Mesenteric fat pad (tissue), 1 donor: ENCODE measurements around the gene SPTAN1. TPM values are rescaled to one million over a fixed set of nuclear protein-coding genes. Genes with fewer than 3 reads are reported as not detected.
"Not testable (repeated sequence)": the region's sequence is repeated elsewhere in the genome, so short reads cannot be mapped to it uniquely, and the experiment has no call there.

ENCODE experiments used
- DNase-seq: peaks from one replicate; pipeline ENCODE4 v3.0.0-alpha.2; 2020; ENCODE audit warnings: low spot score
- total RNA-seq: library from RNA; stranded (reverse); fragmentation: NEBNext Ultra II Directional; extraction: Animal tissue kit (Norgen Biotek cat#: 25700); gene quantifications from one replicate; pipeline ENCODE4 v1.2.1, GENCODE V29; 2021
- donor health status: DM: yes; HTN: yes; CAD: no.

Gene SPTAN1
- total RNA-seq, 1 donor from 2014 or later = 361 TPM

DNA sequence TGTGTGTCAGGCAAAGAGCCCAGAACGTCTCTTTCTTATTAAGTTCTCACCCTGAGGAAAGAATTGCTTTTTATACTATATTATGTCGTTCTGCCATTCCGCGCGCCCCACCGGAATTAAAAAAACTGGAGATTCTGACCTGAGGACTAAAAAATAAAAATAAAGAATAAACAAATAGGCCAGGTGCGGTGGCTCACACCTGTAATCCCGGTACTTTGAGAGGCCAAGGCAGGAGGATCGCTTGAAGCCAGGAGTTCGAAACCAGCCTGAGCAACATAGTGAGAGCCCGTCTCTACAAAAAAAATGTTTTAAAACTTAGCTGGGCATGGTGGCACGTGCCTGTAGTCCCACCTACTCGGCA lies 104.9 kb downstream of the SPTAN1 start:
- DNase-seq = no peak

DNA sequence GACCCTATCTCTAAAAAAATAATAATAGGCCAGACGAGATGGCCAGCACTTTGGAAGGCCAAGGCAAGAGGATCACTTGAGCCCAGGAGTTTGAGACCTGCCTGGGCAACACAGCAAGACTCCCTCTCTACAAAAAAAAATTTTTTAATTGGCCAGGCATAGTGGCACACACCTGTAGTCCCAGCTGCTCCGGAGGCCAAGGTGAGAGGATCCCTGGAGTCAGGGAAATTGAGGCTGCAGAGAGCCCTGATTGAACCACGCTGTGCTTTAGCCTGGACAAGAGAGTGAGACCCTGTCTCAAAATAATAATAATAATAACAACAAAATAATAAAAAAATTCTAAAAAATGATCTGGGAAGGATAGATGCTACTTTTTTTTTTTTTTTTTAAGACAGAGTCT lies 105.4 kb downstream of the SPTAN1 start:
- DNase-seq = no peak

DNA sequence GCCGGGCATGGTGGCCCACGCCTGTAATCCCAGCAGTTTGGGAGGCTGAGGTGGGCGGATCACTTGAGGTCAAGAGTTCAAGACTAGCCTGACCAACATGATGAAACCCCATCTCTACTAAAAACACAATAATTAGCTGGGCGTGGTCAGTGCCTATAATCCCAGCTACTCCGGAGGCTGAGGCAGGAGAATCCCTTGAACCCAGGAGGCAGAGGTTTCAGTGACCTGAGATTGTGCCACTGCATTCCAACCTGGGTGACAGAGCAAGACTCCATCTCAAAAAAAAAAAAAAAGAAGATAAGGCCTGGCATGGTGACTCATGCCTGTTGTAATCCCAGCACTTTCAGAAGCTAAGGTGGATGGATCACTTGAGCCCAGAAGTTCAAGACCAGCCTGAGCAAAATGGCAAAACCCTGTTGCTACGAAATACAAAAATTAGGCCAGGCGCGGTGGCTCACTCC lies 114.1 kb downstream of the SPTAN1 start:
- not testable (repeated sequence) for DNase-seq

DNA sequence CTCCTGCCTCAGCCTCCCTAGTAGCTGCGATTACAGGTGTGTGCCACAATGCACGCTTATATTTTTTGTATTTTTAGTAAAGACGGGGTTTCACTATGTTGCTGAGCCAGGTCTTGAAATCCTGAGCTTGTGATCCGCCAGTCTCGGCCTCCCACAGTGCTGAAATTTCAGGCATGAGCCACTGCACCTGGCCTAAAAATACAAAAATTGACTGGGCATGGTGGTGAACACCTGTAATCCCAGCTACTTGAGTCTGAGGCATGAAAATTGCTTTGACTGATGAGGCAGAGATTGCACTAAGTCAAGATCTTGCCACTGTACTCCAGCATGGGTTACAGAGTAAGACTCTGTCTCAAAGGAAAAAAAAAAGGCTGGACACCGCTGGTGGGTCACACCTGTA lies 117.4 kb downstream of the SPTAN1 start:
- DNase-seq = no peak

DNA sequence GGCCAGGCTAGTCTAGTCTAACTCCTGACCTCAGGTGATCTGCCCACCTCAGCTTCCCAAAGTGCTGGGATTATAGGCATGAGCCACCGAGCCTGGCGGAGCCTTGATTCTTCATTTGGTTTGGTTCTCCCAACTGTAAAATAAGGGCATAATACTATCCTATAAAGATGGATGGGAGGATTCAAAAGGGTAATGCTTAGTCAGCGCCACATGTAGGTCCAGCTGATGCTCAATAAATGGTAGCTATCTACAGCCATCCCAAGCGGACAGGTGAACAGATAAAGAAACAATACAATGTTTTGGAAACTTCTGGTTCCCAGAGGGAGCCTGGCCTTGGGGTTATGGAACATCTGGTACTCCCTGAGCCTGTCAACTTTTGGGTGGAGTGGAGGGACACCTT lies 123.0 kb downstream of the SPTAN1 start:
- no peak for DNase-seq

DNA sequence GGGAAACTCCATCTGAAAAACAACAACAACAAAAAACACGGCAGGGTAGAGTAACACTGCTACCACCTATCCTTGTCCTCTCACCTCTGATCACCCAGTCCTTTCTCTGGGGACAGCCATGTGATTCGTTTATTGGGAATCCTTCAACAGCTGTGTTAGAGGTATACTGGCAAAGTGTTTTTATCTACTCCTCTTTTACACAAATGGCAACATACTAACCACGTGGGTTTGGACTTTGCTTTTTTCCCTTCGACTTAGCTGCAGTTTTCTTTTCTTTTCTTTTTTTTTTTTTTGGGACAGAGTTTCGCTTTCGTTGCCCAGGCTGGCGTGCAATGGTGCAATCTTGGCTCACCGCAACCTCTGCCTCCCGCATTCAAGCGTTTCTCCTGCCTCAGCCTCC lies 125.4 kb downstream of the SPTAN1 start:
- no peak for DNase-seq

Other genes starting within 250 kb of the SPTAN1 start
- 25.0 TPM for gene TRUB2, start 230.1 kb upstream of the SPTAN1 start, total RNA-seq
- gene COQ4, start 229.7 kb upstream of the SPTAN1 start, total RNA-seq = 25.7 TPM
- gene SLC27A4, start 212.1 kb upstream of the SPTAN1 start, total RNA-seq = 27.9 TPM
- gene URM1, start 181.2 kb upstream of the SPTAN1 start, total RNA-seq = 55.7 TPM
- gene CERCAM, start 131.7 kb upstream of the SPTAN1 start, total RNA-seq = 46.0 TPM
- 18.6 TPM for gene ODF2, start 96.6 kb upstream of the SPTAN1 start, total RNA-seq
- gene GLE1, start 47.9 kb upstream of the SPTAN1 start, total RNA-seq = 19.0 TPM
- 9.8 TPM for gene DYNC2I2, start 104.3 kb downstream of the SPTAN1 start, total RNA-seq
- gene SET, start 136.6 kb downstream of the SPTAN1 start, total RNA-seq = 197 TPM
- gene PKN3, start 149.9 kb downstream of the SPTAN1 start, total RNA-seq = 14.7 TPM
- 18.4 TPM for gene ZDHHC12, start 171.5 kb downstream of the SPTAN1 start, total RNA-seq
- 32.9 TPM for gene ZER1, start 219.3 kb downstream of the SPTAN1 start, total RNA-seq
- 28.3 TPM for gene TBC1D13, start 234.7 kb downstream of the SPTAN1 start, total RNA-seq